HL-60 (cell line): Measurements from ENCODE around the gene KCMF1.

Source experiments
- DNase-seq, 2 experiments: peaks; one replicate each; pipeline ENCODE4 v3.0.0-alpha.2; 2010 to 2020; ENCODE audit warnings: low read depth in 1 of 2, low spot score in 1 of 2
- H3K27ac ChIP-seq: fragments of 250-450 bp; sonication (Bioruptor Pico); replicated peaks from 2 replicates; pipeline ENCODE4 v1.5.1; 2020; ENCODE audit warnings: mild to moderate bottlenecking, moderate library complexity
- H3K27me3 ChIP-seq: fragments of 250-450 bp; sonication (Bioruptor Pico); 2 replicates; pipeline ENCODE4 v1.5.1; 2021; ENCODE audit warnings: mild to moderate bottlenecking, moderate library complexity; ENCODE audit not compliant: insufficient read depth, poor library complexity, severe bottlenecking
- H3K4me3 ChIP-seq: replicated peaks from 2 replicates; pipeline ENCODE4 v1.5.1; 2011; ENCODE audit warnings: mild to moderate bottlenecking, control low read depth, low read length; ENCODE audit not compliant: insufficient read depth
- GABPA ChIP-seq: IDR thresholded peaks from 2 replicates; pipeline ENCODE4 v1.6.1; 2012; ENCODE audit warnings: low read depth
- POLR2AphosphoS5 ChIP-seq: IDR thresholded peaks from 2 replicates; pipeline ENCODE4 v1.6.1; 2012; ENCODE audit warnings: low read depth
- SPI1 ChIP-seq: IDR thresholded peaks from 2 replicates; pipeline ENCODE4 v1.6.1; 2012; ENCODE audit warnings: low read depth, mild to moderate bottlenecking, borderline replicate concordance
- TF ChIP-seq, protein P1 (sequence below): IDR thresholded peaks from 2 replicates; pipeline ENCODE4 v1.6.1; 2012; ENCODE audit warnings: low read depth; ENCODE audit not compliant: insufficient replicate concordance
- TF ChIP-seq, protein P2 (sequence below): IDR thresholded peaks from one replicate; pipeline ENCODE4 v1.5.1; 2011; ENCODE audit warnings: low read length, control low read depth, inconsistent platforms; ENCODE audit not compliant: insufficient read depth

The KCMF1 gene

DNA sequence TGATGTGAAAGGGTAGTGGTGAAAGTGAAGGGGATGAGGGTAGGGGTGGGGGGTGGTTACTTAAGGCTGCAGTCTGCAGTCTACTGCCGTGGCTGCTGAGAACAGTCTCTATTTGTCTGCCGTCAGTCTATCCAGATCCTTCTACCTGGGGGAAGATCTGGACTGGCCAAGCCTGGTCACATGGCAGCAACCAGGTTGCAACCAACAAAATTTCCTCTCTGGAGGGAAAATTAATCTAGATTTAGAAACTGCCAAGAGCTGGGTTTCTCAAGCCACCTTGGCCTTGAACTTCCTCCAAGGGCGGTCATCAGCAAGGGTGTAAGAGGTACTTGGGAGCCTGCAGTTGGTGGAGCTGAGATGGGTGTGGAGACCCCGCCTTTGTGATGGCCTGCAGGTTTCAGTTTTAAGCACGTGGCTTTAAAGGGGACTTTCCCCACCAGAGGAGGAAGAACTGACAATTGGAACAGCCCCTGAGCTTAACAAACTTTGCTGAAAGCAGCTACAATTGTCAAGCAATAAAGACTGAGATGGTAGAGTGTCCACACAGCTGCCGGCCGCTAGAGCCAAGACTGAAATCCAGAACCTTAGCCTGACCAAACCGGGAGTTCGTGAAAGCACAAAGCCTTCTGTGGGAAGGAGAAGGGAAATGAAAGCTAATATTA lies 31.4 kb upstream of the KCMF1 start:
- Histone ChIP-seq H3K27ac (peak overlapping the region; percentile 82), H3K4me3 (no peak overlapping the region; the same call in 1 of the 2 replicates), H3K27me3 (no peaks in the 10 kb centered on the region)
- TF ChIP-seq, protein P1, sequence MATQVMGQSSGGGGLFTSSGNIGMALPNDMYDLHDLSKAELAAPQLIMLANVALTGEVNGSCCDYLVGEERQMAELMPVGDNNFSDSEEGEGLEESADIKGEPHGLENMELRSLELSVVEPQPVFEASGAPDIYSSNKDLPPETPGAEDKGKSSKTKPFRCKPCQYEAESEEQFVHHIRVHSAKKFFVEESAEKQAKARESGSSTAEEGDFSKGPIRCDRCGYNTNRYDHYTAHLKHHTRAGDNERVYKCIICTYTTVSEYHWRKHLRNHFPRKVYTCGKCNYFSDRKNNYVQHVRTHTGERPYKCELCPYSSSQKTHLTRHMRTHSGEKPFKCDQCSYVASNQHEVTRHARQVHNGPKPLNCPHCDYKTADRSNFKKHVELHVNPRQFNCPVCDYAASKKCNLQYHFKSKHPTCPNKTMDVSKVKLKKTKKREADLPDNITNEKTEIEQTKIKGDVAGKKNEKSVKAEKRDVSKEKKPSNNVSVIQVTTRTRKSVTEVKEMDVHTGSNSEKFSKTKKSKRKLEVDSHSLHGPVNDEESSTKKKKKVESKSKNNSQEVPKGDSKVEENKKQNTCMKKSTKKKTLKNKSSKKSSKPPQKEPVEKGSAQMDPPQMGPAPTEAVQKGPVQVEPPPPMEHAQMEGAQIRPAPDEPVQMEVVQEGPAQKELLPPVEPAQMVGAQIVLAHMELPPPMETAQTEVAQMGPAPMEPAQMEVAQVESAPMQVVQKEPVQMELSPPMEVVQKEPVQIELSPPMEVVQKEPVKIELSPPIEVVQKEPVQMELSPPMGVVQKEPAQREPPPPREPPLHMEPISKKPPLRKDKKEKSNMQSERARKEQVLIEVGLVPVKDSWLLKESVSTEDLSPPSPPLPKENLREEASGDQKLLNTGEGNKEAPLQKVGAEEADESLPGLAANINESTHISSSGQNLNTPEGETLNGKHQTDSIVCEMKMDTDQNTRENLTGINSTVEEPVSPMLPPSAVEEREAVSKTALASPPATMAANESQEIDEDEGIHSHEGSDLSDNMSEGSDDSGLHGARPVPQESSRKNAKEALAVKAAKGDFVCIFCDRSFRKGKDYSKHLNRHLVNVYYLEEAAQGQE = no peak
- DNase-seq = peak in 1 of 2 experiments; percentile 90

DNA sequence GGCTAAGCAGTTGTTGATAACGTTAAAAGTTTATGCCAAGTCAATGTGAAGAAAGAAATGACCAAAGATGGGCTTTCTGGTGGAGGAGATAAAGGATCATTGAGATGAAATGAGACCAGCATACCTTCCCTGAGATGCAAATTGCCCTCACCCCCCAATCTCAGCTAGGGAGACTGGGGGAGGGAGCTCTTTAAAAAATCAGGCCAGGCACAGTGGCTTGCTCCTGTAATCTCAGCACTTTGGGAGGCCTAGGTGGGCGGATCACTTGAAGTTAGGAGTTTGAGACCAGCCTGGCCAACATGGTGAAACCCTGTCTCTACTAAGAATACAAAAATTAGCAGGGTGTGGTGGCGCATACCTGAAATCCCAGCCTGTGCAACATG lies 30.9 kb upstream of the KCMF1 start:
- DNase-seq = no peak
- no peak overlapping the region for H3K4me3 ChIP-seq
- peak overlapping the region; percentile 82 for H3K27ac ChIP-seq
- no peaks in the 10 kb centered on the region for H3K27me3 ChIP-seq
- no peak for TF ChIP-seq POLR2AphosphoS5
- TF ChIP-seq, protein P2, sequence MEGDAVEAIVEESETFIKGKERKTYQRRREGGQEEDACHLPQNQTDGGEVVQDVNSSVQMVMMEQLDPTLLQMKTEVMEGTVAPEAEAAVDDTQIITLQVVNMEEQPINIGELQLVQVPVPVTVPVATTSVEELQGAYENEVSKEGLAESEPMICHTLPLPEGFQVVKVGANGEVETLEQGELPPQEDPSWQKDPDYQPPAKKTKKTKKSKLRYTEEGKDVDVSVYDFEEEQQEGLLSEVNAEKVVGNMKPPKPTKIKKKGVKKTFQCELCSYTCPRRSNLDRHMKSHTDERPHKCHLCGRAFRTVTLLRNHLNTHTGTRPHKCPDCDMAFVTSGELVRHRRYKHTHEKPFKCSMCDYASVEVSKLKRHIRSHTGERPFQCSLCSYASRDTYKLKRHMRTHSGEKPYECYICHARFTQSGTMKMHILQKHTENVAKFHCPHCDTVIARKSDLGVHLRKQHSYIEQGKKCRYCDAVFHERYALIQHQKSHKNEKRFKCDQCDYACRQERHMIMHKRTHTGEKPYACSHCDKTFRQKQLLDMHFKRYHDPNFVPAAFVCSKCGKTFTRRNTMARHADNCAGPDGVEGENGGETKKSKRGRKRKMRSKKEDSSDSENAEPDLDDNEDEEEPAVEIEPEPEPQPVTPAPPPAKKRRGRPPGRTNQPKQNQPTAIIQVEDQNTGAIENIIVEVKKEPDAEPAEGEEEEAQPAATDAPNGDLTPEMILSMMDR = no peak
- no peak for TF ChIP-seq GABPA
- TF ChIP-seq SPI1 = no peak
- TF ChIP-seq, protein P1 = no peak

DNA sequence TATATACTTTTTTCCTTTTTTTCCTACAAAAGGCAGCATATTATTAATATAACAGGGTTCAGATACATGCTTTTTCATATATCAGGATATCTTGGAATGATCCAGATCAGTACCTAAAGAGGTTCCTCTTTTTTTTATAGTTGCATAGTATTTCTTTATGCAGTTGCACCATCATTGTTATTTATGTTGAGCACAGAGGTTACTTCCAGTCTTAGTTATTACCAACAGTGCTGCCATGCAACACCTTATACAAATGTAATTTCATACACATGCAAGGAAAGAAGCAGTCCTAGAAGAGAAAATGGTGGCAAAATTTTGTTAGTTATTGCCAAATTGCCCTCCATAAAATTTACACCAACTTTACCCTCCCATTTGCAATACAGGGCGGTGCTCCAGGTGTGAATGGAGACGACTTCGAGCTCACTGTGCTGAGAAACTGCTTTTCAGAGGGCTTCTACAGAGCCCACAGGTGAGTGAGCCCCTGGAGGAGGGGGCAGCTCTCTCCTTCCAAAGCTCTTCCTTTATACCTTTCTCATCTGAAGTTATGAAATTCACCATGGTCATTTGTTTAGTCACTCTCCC lies 30.0 kb upstream of the KCMF1 start:
- Histone ChIP-seq H3K27ac (peak overlapping the region; percentile 82), H3K4me3 (no peak overlapping the region), H3K27me3 (no peaks in the 10 kb centered on the region)
- TF ChIP-seq, protein P1 = no peak
- peak; percentile 37; the same call in 1 of the 2 replicates for TF ChIP-seq SPI1
- TF ChIP-seq, protein P2 = no peak
- DNase-seq = peak in 1 of 2 experiments; percentile 60
